ENCODE results near the gene RRP1B. TPM values are rescaled to one million over a fixed set of nuclear protein-coding genes. Genes with fewer than 3 reads are reported as not detected.
A peak's percentile ranks its signal among the peaks of the same experiment; 100 is the strongest.

The RRP1B gene
- total RNA-seq, 2 donors from 2014 or later, result 15.8 to 19.1 TPM

- Histone ChIP-seq H3K9me3 (no peaks in the 10 kb centered on the region), H3K4me3 (peak overlapping the region; percentile 59 to 96), H3K27me3 (no peaks in the 10 kb centered on the region), H3K4me1 (peaks cover 53% of the 10 kb centered on the region), H3K27ac (peak overlapping the region; percentile 85 to 96 (median 95)), H3K36me3 (replicated peaks in 1 of 2; ENCODE audit: insufficient read depth in 1 of 2, low read depth in 2 of 2) (no peaks in the 10 kb centered on the region)
- ATAC-seq (peak; percentile 13), DNase-seq (peak in 3 of 4 donors; percentile 35 to 48 (median 41))
- intact Hi-C loops (cut with DNase I), result no loop called here
- TF ChIP-seq POLR2A (IDR thresholded peaks at IDR 0.05) (no peak), CTCF (IDR thresholded peaks at IDR 0.05) (no peak)
- 6% methylated on average over 14 to 45 of the region's 49 CpGs for WGBS, 2 donors
Measured at GRCh38 chr21:43719748-43720538, 60.6 kb downstream of the RRP1B start.

- WGBS, 2 donors, result 38 to 48% methylated on average over 14 to 16 of the region's 16 CpGs
- no peak for DNase-seq
- ATAC-seq, result no peak
- Histone ChIP-seq H3K27me3 (no peaks in the 10 kb centered on the region), H3K27ac (peak overlapping the region; percentile 85 to 96 (median 95)), H3K36me3 (replicated peaks in 1 of 2; ENCODE audit: insufficient read depth in 1 of 2, low read depth in 2 of 2) (no peaks in the 10 kb centered on the region), H3K9me3 (no peaks in the 10 kb centered on the region), H3K4me1 (peaks cover 60% of the 10 kb centered on the region), H3K4me3 (peak overlapping the region in 1 of 2 donors; percentile 59)
- intact Hi-C loops (cut with DNase I), result no loop called here
- no peak for TF ChIP-seq POLR2A (IDR thresholded peaks at IDR 0.05)
- TF ChIP-seq CTCF (IDR thresholded peaks at IDR 0.05), result no peak
Measured at GRCh38 chr21:43720539-43721166, 61.3 kb downstream of the RRP1B start.

GRCh38 chr21:43721206-43721605 is 61.8 kb downstream of the RRP1B start:
- no peak overlapping the region for H3K4me3 ChIP-seq
- H3K36me3 ChIP-seq (replicated peaks in 1 of 2; ENCODE audit: insufficient read depth in 1 of 2, low read depth in 2 of 2), result no peaks in the 10 kb centered on the region
- intact Hi-C loops (cut with DNase I), result no loop called here
- TF ChIP-seq POLR2A (IDR thresholded peaks at IDR 0.05) (peak in 1 of 3 donors; percentile 8), CTCF (IDR thresholded peaks at IDR 0.05) (no peak)
- H3K4me1 ChIP-seq, result peaks cover 65% of the 10 kb centered on the region
- no peaks in the 10 kb centered on the region for H3K27me3 ChIP-seq
- peak overlapping the region in 3 of 4 donors; percentile 94 to 96 (median 96) for H3K27ac ChIP-seq
- no peak for ATAC-seq
- peak; percentile 54 to 66 (median 57) for DNase-seq
- H3K9me3 ChIP-seq, result no peaks in the 10 kb centered on the region
- 33 to 50% methylated on average over 2 to 4 of the region's 4 CpGs for WGBS, 2 donors

- Histone ChIP-seq H3K9me3 (no peaks in the 10 kb centered on the region), H3K4me1 (peaks cover 73% of the 10 kb centered on the region), H3K27ac (peak overlapping the region in 1 of 4 donors; percentile 96), H3K27me3 (no peaks in the 10 kb centered on the region), H3K36me3 (replicated peaks in 1 of 2; ENCODE audit: insufficient read depth in 1 of 2, low read depth in 2 of 2) (no peaks in the 10 kb centered on the region), H3K4me3 (no peak overlapping the region)
- ATAC-seq (no peak), DNase-seq (no peak)
- WGBS, 2 donors, result 49 to 74% methylated on average over 3 of the region's 3 CpGs
- TF ChIP-seq POLR2A (IDR thresholded peaks at IDR 0.05), result no peak
- no peak for TF ChIP-seq CTCF (IDR thresholded peaks at IDR 0.05)
- intact Hi-C loops (cut with DNase I), result no loop called here
Measured at GRCh38 chr21:43721939-43722338, 62.6 kb downstream of the RRP1B start.
